ENCODE measurements around the gene SMIM38. TPM values are rescaled to one million over a fixed set of nuclear protein-coding genes. Genes with fewer than 3 reads are reported as not detected.

SMIM38 gene
- total and polyA plus RNA-seq, 5 donors from 2014 or later: 0.07 to 1.3 (median 0.11) TPM; not detected in 2

GRCh38 chr11:69180226-69180625 lies 24.5 kb downstream of the SMIM38 start:
- peaks cover 0 to 8% (median 0%) of the 10 kb centered on the region in 7 donors for H3K9me3 Mint-ChIP-seq
- peaks cover 0 to 2% (median 0%) of the 10 kb centered on the region in 4 donors for H3K4me1 Mint-ChIP-seq
- Histone ChIP-seq H3K9me3 (ENCODE audit: control insufficient read depth in 2 of 2, low read length in 2 of 2) (no peaks in the 10 kb centered on the region), H3K4me1 (ENCODE audit: control insufficient read depth, insufficient read depth, low read length, poor library complexity, severe bottlenecking) (no peaks in the 10 kb centered on the region), H3K36me3 (ENCODE audit: control insufficient read depth, insufficient read depth, low read length) (no peaks in the 10 kb centered on the region), H3K27ac (ENCODE audit: insufficient read depth, low read length, poor library complexity, severe bottlenecking) (no peak overlapping the region), H3K4me3 (ENCODE audit: low read depth, low read length) (no peak overlapping the region), H3K27me3 (ENCODE audit: control insufficient read depth, insufficient read depth, low read length) (no peaks in the 10 kb centered on the region)
- ATAC-seq (ENCODE audit: low read depth in 2 of 2) (no peak), DNase-seq (no peak)
- H3K27me3 Mint-ChIP-seq: peaks cover 9% of the 10 kb centered on the region
- no peak overlapping the region for H3K27ac Mint-ChIP-seq
- H3K4me3 Mint-ChIP-seq: no peak overlapping the region
- peaks cover 4% of the 10 kb centered on the region for H3K36me3 Mint-ChIP-seq

DNA sequence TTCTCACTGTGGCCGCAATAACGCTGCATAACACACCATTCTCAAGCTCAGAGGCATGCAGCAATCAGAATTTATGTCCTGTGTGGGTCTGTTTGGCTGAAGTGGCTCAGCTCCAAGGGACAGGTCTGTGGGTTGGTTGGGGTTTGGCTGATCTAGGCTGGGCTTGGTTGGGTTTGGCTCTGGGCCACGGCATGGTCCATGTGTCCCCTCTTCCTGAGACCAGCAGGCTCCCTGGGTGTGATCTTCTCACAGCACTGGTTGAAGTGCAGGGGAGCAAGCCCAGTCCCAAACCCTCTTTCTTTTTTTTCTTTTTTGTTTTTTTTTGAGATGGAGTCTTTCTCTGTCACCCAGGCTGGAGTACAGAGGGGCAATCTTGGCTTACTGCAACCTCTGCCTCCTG lies 25.0 kb downstream of the SMIM38 start:
- no peaks in the 10 kb centered on the region for H3K4me1 ChIP-seq (ENCODE audit: control insufficient read depth, insufficient read depth, low read length, poor library complexity, severe bottlenecking)
- H3K9me3 ChIP-seq (ENCODE audit: control insufficient read depth in 2 of 2, low read length in 2 of 2): no peaks in the 10 kb centered on the region
- no peak overlapping the region for H3K4me3 Mint-ChIP-seq
- DNase-seq: no peak
- H3K36me3 Mint-ChIP-seq: peaks cover 4% of the 10 kb centered on the region
- no peak overlapping the region for H3K27ac ChIP-seq (ENCODE audit: insufficient read depth, low read length, poor library complexity, severe bottlenecking)
- no peaks in the 10 kb centered on the region for H3K36me3 ChIP-seq (ENCODE audit: control insufficient read depth, insufficient read depth, low read length)
- peaks cover 0 to 3% (median 0%) of the 10 kb centered on the region in 7 donors for H3K9me3 Mint-ChIP-seq
- peaks cover 0 to 2% (median 0%) of the 10 kb centered on the region in 4 donors for H3K4me1 Mint-ChIP-seq
- H3K27me3 ChIP-seq (ENCODE audit: control insufficient read depth, insufficient read depth, low read length): no peaks in the 10 kb centered on the region
- no peak overlapping the region for H3K27ac Mint-ChIP-seq
- no peak overlapping the region for H3K4me3 ChIP-seq (ENCODE audit: low read depth, low read length)
- ATAC-seq (ENCODE audit: low read depth in 2 of 2): no peak
- peaks cover 9% of the 10 kb centered on the region for H3K27me3 Mint-ChIP-seq

- peaks cover 0 to 2% (median 0%) of the 10 kb centered on the region in 4 donors for H3K4me1 Mint-ChIP-seq
- DNase-seq (no peak), ATAC-seq (ENCODE audit: low read depth in 2 of 2) (no peak)
- peaks cover 4% of the 10 kb centered on the region for H3K36me3 Mint-ChIP-seq
- peak overlapping the region in 1 of 3 donors; percentile 68 for H3K27ac Mint-ChIP-seq
- Histone ChIP-seq H3K4me3 (ENCODE audit: low read depth, low read length) (no peak overlapping the region), H3K36me3 (ENCODE audit: control insufficient read depth, insufficient read depth, low read length) (no peaks in the 10 kb centered on the region), H3K9me3 (ENCODE audit: control insufficient read depth in 2 of 2, low read length in 2 of 2) (peaks cover 0 to 7% of the 10 kb centered on the region in 2 experiments), H3K27ac (ENCODE audit: insufficient read depth, low read length, poor library complexity, severe bottlenecking) (no peak overlapping the region), H3K27me3 (ENCODE audit: control insufficient read depth, insufficient read depth, low read length) (no peaks in the 10 kb centered on the region), H3K4me1 (ENCODE audit: control insufficient read depth, insufficient read depth, low read length, poor library complexity, severe bottlenecking) (no peaks in the 10 kb centered on the region)
- no peak overlapping the region for H3K4me3 Mint-ChIP-seq
- peaks cover 0 to 7% (median 1%) of the 10 kb centered on the region in 7 donors for H3K9me3 Mint-ChIP-seq
- peaks cover 7% of the 10 kb centered on the region for H3K27me3 Mint-ChIP-seq
These were observed 27.9 kb downstream of the SMIM38 start for GRCh38 chr11:69183613-69184012.

DNA sequence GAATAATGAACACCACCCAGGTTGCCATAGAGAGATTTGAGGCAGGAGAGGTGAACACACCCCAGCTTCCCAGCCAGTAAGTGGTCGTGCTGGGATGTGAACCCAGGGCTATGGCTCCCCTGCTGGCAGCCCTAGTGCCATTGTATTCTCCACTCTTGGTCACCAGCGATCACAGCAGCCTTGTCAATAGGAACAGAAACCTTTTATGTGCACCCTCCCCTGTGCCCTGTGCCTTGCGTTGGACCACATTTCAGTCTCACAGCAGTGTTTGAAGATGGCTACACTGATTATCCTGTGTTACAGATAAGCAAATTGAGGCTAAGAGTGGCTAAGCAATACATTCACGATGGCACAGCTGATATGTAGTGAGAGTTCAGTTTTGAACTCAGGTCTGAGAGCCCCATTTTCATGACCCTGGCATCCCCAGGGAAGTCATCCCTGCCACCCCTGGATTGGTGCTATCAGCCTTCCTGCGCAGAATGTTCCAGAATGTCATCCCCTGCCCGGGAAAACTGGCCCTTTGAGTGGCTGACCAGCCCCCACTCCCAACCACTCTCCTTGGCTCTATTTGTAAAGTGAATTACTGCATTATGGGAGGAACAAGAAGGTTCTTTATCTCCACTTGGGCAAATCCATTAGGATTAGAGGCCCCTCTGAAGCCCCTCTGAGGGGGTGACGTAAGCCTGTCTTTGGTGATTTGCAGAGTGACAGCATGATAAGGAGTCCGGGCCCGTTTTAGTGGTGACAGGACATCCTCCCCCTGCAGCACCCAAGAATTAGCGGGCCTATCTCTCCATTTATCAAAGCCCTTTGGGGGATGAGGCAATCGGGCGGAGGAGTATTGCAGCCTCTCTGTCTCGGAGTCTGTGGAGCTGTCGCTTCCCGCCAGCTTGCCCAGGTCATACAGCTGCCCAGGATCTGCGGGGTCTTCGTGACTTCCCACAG lies 30.9 kb downstream of the SMIM38 start:
- Mint-ChIP-seq H3K4me1 (peaks cover 0 to 2% (median 0%) of the 10 kb centered on the region in 4 donors), H3K27me3 (peaks cover 5% of the 10 kb centered on the region), H3K36me3 (peaks cover 6% of the 10 kb centered on the region), H3K27ac (no peak overlapping the region), H3K4me3 (no peak overlapping the region), H3K9me3 (peaks cover 0 to 11% (median 6%) of the 10 kb centered on the region in 7 donors)
- DNase-seq (no peak), ATAC-seq (ENCODE audit: low read depth in 2 of 2) (no peak)
- Histone ChIP-seq H3K27me3 (ENCODE audit: control insufficient read depth, insufficient read depth, low read length) (no peaks in the 10 kb centered on the region), H3K4me1 (ENCODE audit: control insufficient read depth, insufficient read depth, low read length, poor library complexity, severe bottlenecking) (no peaks in the 10 kb centered on the region), H3K4me3 (ENCODE audit: low read depth, low read length) (no peak overlapping the region), H3K27ac (ENCODE audit: insufficient read depth, low read length, poor library complexity, severe bottlenecking) (no peak overlapping the region), H3K36me3 (ENCODE audit: control insufficient read depth, insufficient read depth, low read length) (no peaks in the 10 kb centered on the region), H3K9me3 (ENCODE audit: control insufficient read depth in 2 of 2, low read length in 2 of 2) (peaks cover 0 to 9% of the 10 kb centered on the region in 2 experiments)

DNA sequence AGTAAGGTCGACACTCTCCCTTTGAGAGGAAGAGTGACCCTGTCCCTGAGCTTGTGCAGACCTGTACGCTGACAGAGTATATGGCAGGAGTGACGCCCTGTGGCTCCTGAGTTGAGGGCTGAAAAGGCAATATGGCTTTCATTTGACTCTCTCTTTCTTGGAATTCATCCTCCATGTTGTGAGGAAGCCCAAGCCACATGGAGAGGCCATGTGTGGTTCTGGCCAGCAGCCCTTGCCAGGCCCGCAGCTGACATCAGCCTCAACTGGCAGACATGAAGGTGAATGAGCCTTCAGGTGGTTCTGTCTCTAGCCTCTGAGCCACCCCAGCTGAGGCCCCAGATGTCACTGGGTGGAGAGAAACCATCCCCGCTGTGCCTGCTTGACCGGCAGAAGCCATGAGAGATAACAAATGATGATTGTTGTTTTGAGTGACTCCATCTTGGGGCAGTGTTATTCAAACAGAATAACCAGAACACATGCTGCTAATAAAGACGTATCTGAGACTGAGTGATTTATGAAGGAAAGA lies 31.9 kb downstream of the SMIM38 start:
- Histone ChIP-seq H3K4me3 (ENCODE audit: low read depth, low read length) (no peak overlapping the region), H3K27ac (ENCODE audit: insufficient read depth, low read length, poor library complexity, severe bottlenecking) (no peak overlapping the region), H3K27me3 (ENCODE audit: control insufficient read depth, insufficient read depth, low read length) (no peaks in the 10 kb centered on the region), H3K4me1 (ENCODE audit: control insufficient read depth, insufficient read depth, low read length, poor library complexity, severe bottlenecking) (no peaks in the 10 kb centered on the region), H3K36me3 (ENCODE audit: control insufficient read depth, insufficient read depth, low read length) (no peaks in the 10 kb centered on the region), H3K9me3 (ENCODE audit: control insufficient read depth in 2 of 2, low read length in 2 of 2) (peaks cover 0 to 9% of the 10 kb centered on the region in 2 experiments)
- Mint-ChIP-seq H3K36me3 (peaks cover 5% of the 10 kb centered on the region), H3K4me1 (peaks cover 0 to 3% (median under 1%) of the 10 kb centered on the region in 4 donors), H3K27ac (no peak overlapping the region), H3K27me3 (peaks cover 5% of the 10 kb centered on the region), H3K4me3 (no peak overlapping the region), H3K9me3 (peaks cover 0 to 11% (median 6%) of the 10 kb centered on the region in 7 donors)
- ATAC-seq (ENCODE audit: low read depth in 2 of 2): no peak
- DNase-seq: no peak

DNA sequence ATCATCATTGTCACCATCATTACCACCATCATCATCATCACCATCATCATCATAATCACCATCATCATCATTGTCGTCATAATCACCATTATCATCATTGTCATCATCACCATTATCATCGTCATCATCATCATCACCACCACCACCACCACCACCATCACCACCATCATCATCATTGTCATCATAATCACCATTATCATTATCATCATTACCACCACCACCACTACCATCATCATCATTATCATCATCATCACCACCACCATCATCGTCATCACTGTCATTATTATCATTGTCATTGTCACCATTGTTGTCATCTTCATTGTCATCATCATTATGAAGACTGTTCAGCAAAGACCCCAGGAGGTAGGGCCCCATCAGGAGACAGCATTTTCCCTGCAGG lies 33.3 kb downstream of the SMIM38 start:
- ATAC-seq (ENCODE audit: low read depth in 2 of 2): no peak
- peaks cover 5% of the 10 kb centered on the region for H3K36me3 Mint-ChIP-seq
- H3K27me3 ChIP-seq (ENCODE audit: control insufficient read depth, insufficient read depth, low read length): no peaks in the 10 kb centered on the region
- H3K4me1 Mint-ChIP-seq: peaks cover 0 to 4% (median under 1%) of the 10 kb centered on the region in 4 donors
- no peaks in the 10 kb centered on the region for H3K27me3 Mint-ChIP-seq
- H3K4me3 ChIP-seq (ENCODE audit: low read depth, low read length): no peak overlapping the region
- H3K4me3 Mint-ChIP-seq: no peak overlapping the region
- peaks cover 0 to 9% of the 10 kb centered on the region in 2 experiments for H3K9me3 ChIP-seq (ENCODE audit: control insufficient read depth in 2 of 2, low read length in 2 of 2)
- H3K4me1 ChIP-seq (ENCODE audit: control insufficient read depth, insufficient read depth, low read length, poor library complexity, severe bottlenecking): no peaks in the 10 kb centered on the region
- no peak overlapping the region for H3K27ac ChIP-seq (ENCODE audit: insufficient read depth, low read length, poor library complexity, severe bottlenecking)
- H3K36me3 ChIP-seq (ENCODE audit: control insufficient read depth, insufficient read depth, low read length): no peaks in the 10 kb centered on the region
- peaks cover 0 to 11% (median 6%) of the 10 kb centered on the region in 7 donors for H3K9me3 Mint-ChIP-seq
- H3K27ac Mint-ChIP-seq: no peak overlapping the region
- no peak for DNase-seq

DNA sequence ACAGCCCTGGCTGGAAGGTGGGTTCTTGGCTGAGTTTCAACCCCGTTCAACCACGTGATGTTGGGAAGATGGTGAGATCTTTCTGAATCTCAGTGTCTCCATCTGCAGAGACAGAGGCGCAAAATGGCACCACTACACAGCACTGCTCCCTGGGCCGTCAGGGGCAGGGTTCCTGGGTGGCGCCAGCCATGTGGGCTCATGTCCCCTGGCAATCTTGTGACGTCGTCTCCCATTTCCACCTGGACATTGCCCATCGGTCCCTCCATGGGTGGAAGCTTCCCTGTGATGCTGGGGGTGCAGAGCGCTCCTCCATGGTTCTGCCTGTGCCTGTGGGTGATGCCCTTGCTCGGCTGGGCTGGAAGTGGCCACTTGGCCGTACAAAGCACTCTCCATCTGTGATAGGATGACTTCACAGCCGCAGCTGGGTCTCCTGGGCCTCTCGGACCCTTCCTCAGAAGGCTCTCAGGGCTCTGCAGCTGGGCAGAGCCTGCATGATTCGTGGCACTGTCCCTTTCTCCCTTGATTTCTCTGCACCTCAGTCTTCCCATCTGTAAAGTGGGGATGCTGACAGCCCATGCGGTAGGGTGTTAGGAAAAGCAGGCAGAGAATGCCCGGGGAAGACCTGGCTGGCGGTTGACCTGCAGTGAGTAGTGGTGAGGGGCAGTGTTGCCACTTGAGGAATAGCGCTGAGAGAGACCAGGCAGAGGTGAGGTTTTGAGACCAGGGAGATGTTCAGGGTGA lies 35.2 kb downstream of the SMIM38 start:
- Mint-ChIP-seq H3K4me1 (peaks cover 0 to 4% (median 0%) of the 10 kb centered on the region in 4 donors), H3K9me3 (peaks cover 0 to 16% (median 9%) of the 10 kb centered on the region in 7 donors), H3K36me3 (peaks cover 10% of the 10 kb centered on the region), H3K27me3 (no peaks in the 10 kb centered on the region), H3K27ac (no peak overlapping the region), H3K4me3 (no peak overlapping the region)
- Histone ChIP-seq H3K4me3 (ENCODE audit: low read depth, low read length) (no peak overlapping the region), H3K27me3 (ENCODE audit: control insufficient read depth, insufficient read depth, low read length) (no peaks in the 10 kb centered on the region), H3K9me3 (ENCODE audit: control insufficient read depth in 2 of 2, low read length in 2 of 2) (peaks cover 0 to 9% of the 10 kb centered on the region in 2 experiments), H3K4me1 (ENCODE audit: control insufficient read depth, insufficient read depth, low read length, poor library complexity, severe bottlenecking) (no peaks in the 10 kb centered on the region), H3K27ac (ENCODE audit: insufficient read depth, low read length, poor library complexity, severe bottlenecking) (no peak overlapping the region), H3K36me3 (ENCODE audit: control insufficient read depth, insufficient read depth, low read length) (no peaks in the 10 kb centered on the region)
- no peak for ATAC-seq (ENCODE audit: low read depth in 2 of 2)
- no peak for DNase-seq
